GM10266 (cell line): ENCODE measurements around the gene DMD.

Source experiments
- DNase-seq: peaks from one replicate; pipeline ENCODE4 v3.0.0; 2012; ENCODE audit errors: extremely low spot score
- CTCF ChIP-seq: IDR thresholded peaks from 2 replicates; pipeline ENCODE4 v1.5.1; 2012; ENCODE audit warnings: mild to moderate bottlenecking, low read depth; ENCODE audit not compliant: control insufficient read depth, insufficient read depth; ENCODE audit errors: missing control alignments

Gene DMD

GRCh38 chrX:33183361-33183760, 28.0 kb downstream of the DMD start:
- no peak for TF ChIP-seq CTCF
- no peak for DNase-seq

- TF ChIP-seq CTCF = no peak
Measured at GRCh38 chrX:33178690-33179089, 32.7 kb downstream of the DMD start.

GRCh38 chrX:33178218-33178617, 33.1 kb downstream of the DMD start:
- TF ChIP-seq CTCF = no peak
- no peak for DNase-seq

More at GRCh38 chrX:33178690-33179089, 32.7 kb downstream of the DMD start:
- DNase-seq = no peak

- no peak for TF ChIP-seq CTCF
- DNase-seq = no peak
Measured at GRCh38 chrX:33175201-33175600, 36.1 kb downstream of the DMD start.

- no peak for DNase-seq
- no peak for TF ChIP-seq CTCF
Measured at GRCh38 chrX:33171041-33171440, 40.3 kb downstream of the DMD start.

GRCh38 chrX:33161829-33162228, 49.5 kb downstream of the DMD start:
- DNase-seq = no peak
- TF ChIP-seq CTCF = no peak

- no peak for TF ChIP-seq CTCF
- DNase-seq = no peak
Measured at GRCh38 chrX:33160273-33160672, 51.1 kb downstream of the DMD start.
